IPS-15b (cell line): ENCODE measurements around the gene S100A3.
"Not testable (repeated sequence)": the region's sequence is repeated elsewhere in the genome, so short reads cannot be mapped to it uniquely, and the experiment has no call there.

ENCODE experiments used
- H3K27me3 ChIP-seq: one replicate; pipeline ENCODE4 v1.6.1; 2013; ENCODE audit warnings: low read length; ENCODE audit not compliant: control insufficient read depth, insufficient read depth
- H3K36me3 ChIP-seq: one replicate; pipeline ENCODE4 v1.6.1; 2013; ENCODE audit warnings: low read length; ENCODE audit not compliant: control insufficient read depth, insufficient read depth
- H3K4me1 ChIP-seq: one replicate; pipeline ENCODE4 v1.6.1; 2013; ENCODE audit warnings: mild to moderate bottlenecking, low read length; ENCODE audit not compliant: control insufficient read depth, insufficient read depth
- H3K4me3 ChIP-seq: one replicate; pipeline ENCODE4 v1.5.1; 2013; ENCODE audit warnings: low read depth, low read length
- H3K9ac ChIP-seq: one replicate; pipeline ENCODE4 v1.6.1; 2013; ENCODE audit warnings: low read depth, mild to moderate bottlenecking, low read length
- H3K9me3 ChIP-seq: one replicate; pipeline ENCODE4 v1.6.1; 2013; ENCODE audit warnings: mild to moderate bottlenecking, low read length; ENCODE audit not compliant: control insufficient read depth, insufficient read depth

Gene S100A3

GRCh38 chr1:153527023-153527682 lies 21.9 kb downstream of the S100A3 start:
- Histone ChIP-seq H3K4me3 (no peak overlapping the region), H3K9me3 (no peaks in the 10 kb centered on the region), H3K9ac (no peak overlapping the region), H3K36me3 (no peaks in the 10 kb centered on the region), H3K4me1 (peaks cover 4% of the 10 kb centered on the region), H3K27me3 (no peaks in the 10 kb centered on the region)

GRCh38 chr1:153526132-153526543 lies 22.9 kb downstream of the S100A3 start:
- Histone ChIP-seq H3K4me1 (peaks cover 2% of the 10 kb centered on the region), H3K4me3 (no peak overlapping the region), H3K27me3 (no peaks in the 10 kb centered on the region), H3K9me3 (no peaks in the 10 kb centered on the region), H3K9ac (no peak overlapping the region), H3K36me3 (no peaks in the 10 kb centered on the region)

- H3K4me1 ChIP-seq: peaks cover 6% of the 10 kb centered on the region
- H3K9me3 ChIP-seq: no peaks in the 10 kb centered on the region
- no peak overlapping the region for H3K4me3 ChIP-seq
- H3K36me3 ChIP-seq: no peaks in the 10 kb centered on the region
- no peak overlapping the region for H3K9ac ChIP-seq
- H3K27me3 ChIP-seq: peaks cover 6% of the 10 kb centered on the region
Measured at GRCh38 chr1:153525088-153525728, 23.9 kb downstream of the S100A3 start.

GRCh38 chr1:153522353-153523048 lies 26.6 kb downstream of the S100A3 start:
- H3K4me1 ChIP-seq, H3K9ac ChIP-seq, H3K36me3 ChIP-seq, H3K4me3 ChIP-seq, H3K9me3 ChIP-seq: not testable (repeated sequence)
- peaks cover 17% of the 10 kb centered on the region for H3K27me3 ChIP-seq

- H3K9ac ChIP-seq, H3K36me3 ChIP-seq: not testable (repeated sequence)
Measured at GRCh38 chr1:153521808-153522207, 27.2 kb downstream of the S100A3 start.

GRCh38 chr1:153520818-153521476 lies 28.1 kb downstream of the S100A3 start:
- Histone ChIP-seq H3K4me3 (no peak overlapping the region), H3K27me3 (peaks cover 25% of the 10 kb centered on the region), H3K9me3 (no peaks in the 10 kb centered on the region), H3K36me3 (no peaks in the 10 kb centered on the region), H3K4me1 (peaks cover 3% of the 10 kb centered on the region), H3K9ac (no peak overlapping the region)

More at GRCh38 chr1:153521808-153522207, 27.2 kb downstream of the S100A3 start:
- H3K27me3 ChIP-seq: peaks cover 17% of the 10 kb centered on the region
- H3K9me3 ChIP-seq, H3K4me1 ChIP-seq, H3K4me3 ChIP-seq: not testable (repeated sequence)

- H3K36me3 ChIP-seq, H3K9ac ChIP-seq, H3K9me3 ChIP-seq, H3K4me3 ChIP-seq, H3K4me1 ChIP-seq: not testable (repeated sequence)
- H3K27me3 ChIP-seq: peaks cover 33% of the 10 kb centered on the region
Measured at GRCh38 chr1:153520137-153520691, 28.8 kb downstream of the S100A3 start.

- Histone ChIP-seq H3K27me3 (peaks cover 33% of the 10 kb centered on the region), H3K9me3 (no peaks in the 10 kb centered on the region), H3K9ac (no peak overlapping the region), H3K36me3 (no peaks in the 10 kb centered on the region), H3K4me1 (peaks cover 3% of the 10 kb centered on the region), H3K4me3 (no peak overlapping the region)
Measured at GRCh38 chr1:153519242-153519641, 29.8 kb downstream of the S100A3 start.

GRCh38 chr1:153515504-153516394 lies 33.3 kb downstream of the S100A3 start:
- Histone ChIP-seq H3K4me3 (no peak overlapping the region), H3K36me3 (no peaks in the 10 kb centered on the region), H3K27me3 (peaks cover 50% of the 10 kb centered on the region), H3K9me3 (no peaks in the 10 kb centered on the region), H3K4me1 (peaks cover 2% of the 10 kb centered on the region), H3K9ac (no peak overlapping the region)

GRCh38 chr1:153513666-153514065 lies 35.4 kb downstream of the S100A3 start:
- H3K36me3 ChIP-seq: no peaks in the 10 kb centered on the region
- no peaks in the 10 kb centered on the region for H3K9me3 ChIP-seq
- no peaks in the 10 kb centered on the region for H3K4me1 ChIP-seq
- no peak overlapping the region for H3K4me3 ChIP-seq
- H3K27me3 ChIP-seq: peaks cover 43% of the 10 kb centered on the region
- no peak overlapping the region for H3K9ac ChIP-seq

- H3K9me3 ChIP-seq: no peaks in the 10 kb centered on the region
- H3K27me3 ChIP-seq: peaks cover 40% of the 10 kb centered on the region
- H3K36me3 ChIP-seq: no peaks in the 10 kb centered on the region
- H3K4me1 ChIP-seq: no peaks in the 10 kb centered on the region
- no peak overlapping the region for H3K9ac ChIP-seq
- no peak overlapping the region for H3K4me3 ChIP-seq
Measured at GRCh38 chr1:153513023-153513422, 36.0 kb downstream of the S100A3 start.
